HepG2 (cell line): ENCODE results near the gene CSRP3.

Experiments
- ATF7 ChIP-seq, 2 experiments: fragments of 450-650 bp in 1 of 2; sonication (generic) in 1 of 2; formaldehyde crosslinking in 1 of 2; IDR thresholded peaks; 2 replicates each; pipeline versions ENCODE4 v1.4.0 to v1.6.1; 2016 to 2020; ENCODE audit warnings: antibody characterized with exemption in 1 of 2, mild to moderate bottlenecking in 1 of 2, missing genetic modification reagents in 1 of 2
- CAMTA2 ChIP-seq: sonication (generic); formaldehyde crosslinking; IDR thresholded peaks from 2 replicates; pipeline ENCODE4 v1.4.0; 2020; ENCODE audit warnings: mild to moderate bottlenecking, missing genetic modification reagents, borderline replicate concordance
- FOXK1 ChIP-seq: sonication (generic); formaldehyde crosslinking; IDR thresholded peaks from 2 replicates; pipeline ENCODE4 v1.4.0; 2020; ENCODE audit warnings: low read depth, missing genetic modification reagents, borderline replicate concordance
- HOXD1 ChIP-seq: sonication (generic); formaldehyde crosslinking; IDR thresholded peaks from 2 replicates; pipeline ENCODE4 v1.5.0; 2020; ENCODE audit warnings: missing genetic modification reagents
- MAFK ChIP-seq, 2 experiments: IDR thresholded peaks in 1 of 2; conservative IDR thresholded peaks in 1 of 2; 2 replicates each; pipeline ENCODE4 v1.6.1; 2011; ENCODE audit warnings: improper control_type of control experiment in 2 of 2, low read length in 2 of 2
- POLR2A ChIP-seq, 2 experiments: IDR thresholded peaks; 2 replicates each; pipeline ENCODE4 v1.6.1; 2011; ENCODE audit warnings: low read depth in 2 of 2, low read length in 2 of 2, mild to moderate bottlenecking in 1 of 2, moderate library complexity in 1 of 2; ENCODE audit not compliant: insufficient read depth in 1 of 2
- TP53 ChIP-seq: sonication (generic); formaldehyde crosslinking; conservative IDR thresholded peaks from 2 replicates; pipeline ENCODE4 v1.4.0; 2020; ENCODE audit warnings: missing genetic modification reagents
- TF ChIP-seq, protein P1 (sequence below): sonication (generic); formaldehyde crosslinking; IDR thresholded peaks from 2 replicates; pipeline ENCODE4 v1.5.1; 2020; ENCODE audit warnings: missing genetic modification reagents, mild to moderate bottlenecking, borderline replicate concordance
- TF ChIP-seq, protein P2 (sequence below): sonication (generic); formaldehyde crosslinking; IDR thresholded peaks from 2 replicates; pipeline ENCODE4 v1.5.0; 2020; ENCODE audit warnings: mild to moderate bottlenecking, missing genetic modification reagents, moderate library complexity
- TF ChIP-seq, protein P3 (sequence below), 2 experiments: sonication (generic) in 1 of 2; formaldehyde crosslinking in 1 of 2; IDR thresholded peaks; 2 replicates each; pipeline versions ENCODE4 v1.5.1 to v1.6.1; 2011 to 2020; ENCODE audit warnings: borderline replicate concordance in 1 of 2, low read depth in 1 of 2, low read length in 1 of 2, mild to moderate bottlenecking in 1 of 2, missing genetic modification reagents in 1 of 2, moderate library complexity in 1 of 2
- TF ChIP-seq, protein P4 (sequence below): sonication (generic); formaldehyde crosslinking; IDR thresholded peaks from 2 replicates; pipeline ENCODE4 v1.4.0; 2020; ENCODE audit warnings: mild to moderate bottlenecking, missing genetic modification reagents
- TF ChIP-seq, protein P5 (sequence below), 2 experiments: IDR thresholded peaks; 2 replicates each; pipeline ENCODE4 v1.6.1; 2011 to 2012; ENCODE audit warnings: low read length in 2 of 2, borderline replicate concordance in 1 of 2, low read depth in 1 of 2, mild to moderate bottlenecking in 1 of 2, moderate library complexity in 1 of 2

DNA sequence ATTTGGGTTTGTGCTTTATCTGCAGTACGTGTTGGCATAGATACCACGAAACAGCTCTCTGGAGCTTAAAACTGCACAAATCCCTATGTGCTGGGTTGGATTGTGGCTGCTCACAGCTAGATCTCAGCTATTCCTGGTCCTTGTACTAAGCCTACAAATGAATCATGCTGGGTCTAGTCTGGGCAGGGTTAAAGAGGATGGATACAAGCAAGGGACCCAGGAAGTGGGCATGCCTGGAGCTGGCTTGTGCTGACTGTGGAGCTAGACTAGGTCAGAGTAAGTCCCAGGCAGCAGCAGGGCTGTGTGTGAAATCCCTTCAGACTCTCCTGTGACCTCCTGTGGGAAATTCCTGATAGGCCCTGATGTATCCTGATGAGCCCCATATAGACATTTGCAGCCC, 42.8 kb upstream of the CSRP3 start:
- TF ChIP-seq, protein P1, sequence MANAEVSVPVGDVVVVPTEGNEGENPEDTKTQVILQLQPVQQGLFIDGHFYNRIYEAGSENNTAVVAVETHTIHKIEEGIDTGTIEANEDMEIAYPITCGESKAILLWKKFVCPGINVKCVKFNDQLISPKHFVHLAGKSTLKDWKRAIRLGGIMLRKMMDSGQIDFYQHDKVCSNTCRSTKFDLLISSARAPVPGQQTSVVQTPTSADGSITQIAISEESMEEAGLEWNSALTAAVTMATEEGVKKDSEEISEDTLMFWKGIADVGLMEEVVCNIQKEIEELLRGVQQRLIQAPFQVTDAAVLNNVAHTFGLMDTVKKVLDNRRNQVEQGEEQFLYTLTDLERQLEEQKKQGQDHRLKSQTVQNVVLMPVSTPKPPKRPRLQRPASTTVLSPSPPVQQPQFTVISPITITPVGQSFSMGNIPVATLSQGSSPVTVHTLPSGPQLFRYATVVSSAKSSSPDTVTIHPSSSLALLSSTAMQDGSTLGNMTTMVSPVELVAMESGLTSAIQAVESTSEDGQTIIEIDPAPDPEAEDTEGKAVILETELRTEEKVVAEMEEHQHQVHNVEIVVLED, result no peak
- TF ChIP-seq TP53 (CRISPR knock-in tag), result no peak
- TF ChIP-seq, protein P2, sequence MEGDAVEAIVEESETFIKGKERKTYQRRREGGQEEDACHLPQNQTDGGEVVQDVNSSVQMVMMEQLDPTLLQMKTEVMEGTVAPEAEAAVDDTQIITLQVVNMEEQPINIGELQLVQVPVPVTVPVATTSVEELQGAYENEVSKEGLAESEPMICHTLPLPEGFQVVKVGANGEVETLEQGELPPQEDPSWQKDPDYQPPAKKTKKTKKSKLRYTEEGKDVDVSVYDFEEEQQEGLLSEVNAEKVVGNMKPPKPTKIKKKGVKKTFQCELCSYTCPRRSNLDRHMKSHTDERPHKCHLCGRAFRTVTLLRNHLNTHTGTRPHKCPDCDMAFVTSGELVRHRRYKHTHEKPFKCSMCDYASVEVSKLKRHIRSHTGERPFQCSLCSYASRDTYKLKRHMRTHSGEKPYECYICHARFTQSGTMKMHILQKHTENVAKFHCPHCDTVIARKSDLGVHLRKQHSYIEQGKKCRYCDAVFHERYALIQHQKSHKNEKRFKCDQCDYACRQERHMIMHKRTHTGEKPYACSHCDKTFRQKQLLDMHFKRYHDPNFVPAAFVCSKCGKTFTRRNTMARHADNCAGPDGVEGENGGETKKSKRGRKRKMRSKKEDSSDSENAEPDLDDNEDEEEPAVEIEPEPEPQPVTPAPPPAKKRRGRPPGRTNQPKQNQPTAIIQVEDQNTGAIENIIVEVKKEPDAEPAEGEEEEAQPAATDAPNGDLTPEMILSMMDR (CRISPR knock-in tag), result no peak
- no peak for TF ChIP-seq CAMTA2 (CRISPR knock-in tag)
- no peak for TF ChIP-seq POLR2A (IDR thresholded peaks at IDR 0.05; ENCODE audit: insufficient read depth in 1 of 2, low read depth in 2 of 2, low read length in 2 of 2)
- no peak for TF ChIP-seq FOXK1
- no peak for TF ChIP-seq HOXD1 (CRISPR knock-in tag)
- TF ChIP-seq, protein P3, sequence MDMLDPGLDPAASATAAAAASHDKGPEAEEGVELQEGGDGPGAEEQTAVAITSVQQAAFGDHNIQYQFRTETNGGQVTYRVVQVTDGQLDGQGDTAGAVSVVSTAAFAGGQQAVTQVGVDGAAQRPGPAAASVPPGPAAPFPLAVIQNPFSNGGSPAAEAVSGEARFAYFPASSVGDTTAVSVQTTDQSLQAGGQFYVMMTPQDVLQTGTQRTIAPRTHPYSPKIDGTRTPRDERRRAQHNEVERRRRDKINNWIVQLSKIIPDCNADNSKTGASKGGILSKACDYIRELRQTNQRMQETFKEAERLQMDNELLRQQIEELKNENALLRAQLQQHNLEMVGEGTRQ (IDR thresholded peaks at IDR 0.05; ENCODE audit: low read depth, low read length), result no peak
- TF ChIP-seq, protein P3 (CRISPR knock-in tag; IDR thresholded peaks at IDR 0.05; ENCODE audit: borderline replicate concordance), result no peak
- no peak for TF ChIP-seq ATF7 (IDR thresholded peaks at IDR 0.05)
- no peak for TF ChIP-seq ATF7 (CRISPR knock-in tag; IDR thresholded peaks at IDR 0.05)
- TF ChIP-seq, protein P4, sequence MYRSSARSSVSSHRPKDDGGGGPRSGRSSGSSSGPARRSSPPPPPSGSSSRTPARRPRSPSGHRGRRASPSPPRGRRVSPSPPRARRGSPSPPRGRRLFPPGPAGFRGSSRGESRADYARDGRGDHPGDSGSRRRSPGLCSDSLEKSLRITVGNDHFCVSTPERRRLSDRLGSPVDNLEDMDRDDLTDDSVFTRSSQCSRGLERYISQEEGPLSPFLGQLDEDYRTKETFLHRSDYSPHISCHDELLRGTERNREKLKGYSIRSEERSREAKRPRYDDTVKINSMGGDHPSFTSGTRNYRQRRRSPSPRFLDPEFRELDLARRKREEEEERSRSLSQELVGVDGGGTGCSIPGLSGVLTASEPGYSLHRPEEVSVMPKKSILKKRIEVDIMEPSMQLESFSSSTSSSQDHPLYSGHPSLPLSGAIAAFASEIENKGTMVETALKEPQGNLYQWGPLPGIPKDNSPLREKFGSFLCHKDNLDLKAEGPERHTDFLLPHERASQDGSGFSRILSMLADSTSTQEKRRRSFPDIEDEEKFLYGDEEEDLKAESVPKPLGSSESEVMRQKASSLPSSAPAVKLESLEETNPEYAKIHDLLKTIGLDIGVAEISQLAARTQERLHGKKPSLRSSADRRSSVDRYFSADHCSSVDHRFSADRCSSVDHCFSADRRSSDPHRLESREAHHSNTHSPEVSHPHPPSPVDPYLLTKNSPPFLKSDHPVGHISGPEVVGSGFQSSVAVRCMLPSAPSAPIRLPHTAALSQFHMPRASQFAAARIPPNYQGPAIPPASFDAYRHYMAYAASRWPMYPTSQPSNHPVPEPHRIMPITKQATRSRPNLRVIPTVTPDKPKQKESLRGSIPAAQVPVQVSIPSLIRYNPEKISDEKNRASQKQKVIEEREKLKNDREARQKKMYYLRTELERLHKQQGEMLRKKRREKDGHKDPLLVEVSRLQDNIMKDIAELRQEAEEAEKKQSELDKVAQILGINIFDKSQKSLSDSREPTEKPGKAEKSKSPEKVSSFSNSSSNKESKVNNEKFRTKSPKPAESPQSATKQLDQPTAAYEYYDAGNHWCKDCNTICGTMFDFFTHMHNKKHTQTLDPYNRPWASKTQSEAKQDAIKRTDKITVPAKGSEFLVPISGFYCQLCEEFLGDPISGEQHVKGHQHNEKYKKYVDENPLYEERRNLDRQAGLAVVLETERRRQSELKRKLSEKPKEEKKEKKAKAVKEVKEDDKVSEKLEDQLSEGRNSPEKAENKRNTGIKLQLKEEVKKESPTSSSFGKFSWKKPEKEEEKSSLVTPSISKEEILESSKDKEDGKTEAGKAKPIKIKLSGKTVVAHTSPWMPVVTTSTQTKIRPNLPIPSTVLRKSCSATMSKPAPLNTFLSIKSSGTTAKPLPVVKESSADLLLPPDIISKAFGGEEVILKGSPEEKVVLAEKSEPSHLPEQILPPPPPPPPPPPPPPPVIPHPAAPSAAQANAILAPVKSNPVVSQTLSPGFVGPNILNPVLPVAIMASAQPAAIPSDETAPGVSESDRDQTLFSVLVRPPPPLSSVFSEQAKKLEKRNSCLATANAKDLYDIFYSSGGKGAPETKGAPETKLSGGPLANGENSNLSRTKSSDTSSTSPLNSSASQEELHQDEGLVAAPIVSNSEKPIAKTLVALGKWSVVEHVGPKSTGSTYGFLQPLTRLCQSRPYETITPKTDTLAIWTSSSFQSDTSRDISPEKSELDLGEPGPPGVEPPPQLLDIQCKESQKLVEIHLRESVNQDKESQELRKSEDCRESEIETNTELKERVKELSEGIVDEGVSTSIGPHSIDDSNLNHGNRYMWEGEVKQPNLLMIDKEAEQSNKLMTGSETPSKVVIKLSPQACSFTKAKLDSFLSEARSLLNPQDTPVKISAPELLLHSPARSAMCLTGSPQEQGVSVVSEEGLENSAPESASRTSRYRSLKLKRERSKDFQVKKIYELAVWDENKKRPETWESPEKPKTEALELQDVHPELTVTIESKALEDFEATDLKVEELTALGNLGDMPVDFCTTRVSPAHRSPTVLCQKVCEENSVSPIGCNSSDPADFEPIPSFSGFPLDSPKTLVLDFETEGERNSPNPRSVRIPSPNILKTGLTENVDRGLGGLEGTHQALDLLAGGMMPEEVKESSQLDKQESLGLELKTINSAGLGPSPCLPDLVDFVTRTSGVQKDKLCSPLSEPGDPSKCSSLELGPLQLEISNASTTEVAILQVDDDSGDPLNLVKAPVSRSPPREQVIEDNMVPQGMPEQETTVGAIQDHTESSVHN, result no peak
- TF ChIP-seq, protein P5, sequence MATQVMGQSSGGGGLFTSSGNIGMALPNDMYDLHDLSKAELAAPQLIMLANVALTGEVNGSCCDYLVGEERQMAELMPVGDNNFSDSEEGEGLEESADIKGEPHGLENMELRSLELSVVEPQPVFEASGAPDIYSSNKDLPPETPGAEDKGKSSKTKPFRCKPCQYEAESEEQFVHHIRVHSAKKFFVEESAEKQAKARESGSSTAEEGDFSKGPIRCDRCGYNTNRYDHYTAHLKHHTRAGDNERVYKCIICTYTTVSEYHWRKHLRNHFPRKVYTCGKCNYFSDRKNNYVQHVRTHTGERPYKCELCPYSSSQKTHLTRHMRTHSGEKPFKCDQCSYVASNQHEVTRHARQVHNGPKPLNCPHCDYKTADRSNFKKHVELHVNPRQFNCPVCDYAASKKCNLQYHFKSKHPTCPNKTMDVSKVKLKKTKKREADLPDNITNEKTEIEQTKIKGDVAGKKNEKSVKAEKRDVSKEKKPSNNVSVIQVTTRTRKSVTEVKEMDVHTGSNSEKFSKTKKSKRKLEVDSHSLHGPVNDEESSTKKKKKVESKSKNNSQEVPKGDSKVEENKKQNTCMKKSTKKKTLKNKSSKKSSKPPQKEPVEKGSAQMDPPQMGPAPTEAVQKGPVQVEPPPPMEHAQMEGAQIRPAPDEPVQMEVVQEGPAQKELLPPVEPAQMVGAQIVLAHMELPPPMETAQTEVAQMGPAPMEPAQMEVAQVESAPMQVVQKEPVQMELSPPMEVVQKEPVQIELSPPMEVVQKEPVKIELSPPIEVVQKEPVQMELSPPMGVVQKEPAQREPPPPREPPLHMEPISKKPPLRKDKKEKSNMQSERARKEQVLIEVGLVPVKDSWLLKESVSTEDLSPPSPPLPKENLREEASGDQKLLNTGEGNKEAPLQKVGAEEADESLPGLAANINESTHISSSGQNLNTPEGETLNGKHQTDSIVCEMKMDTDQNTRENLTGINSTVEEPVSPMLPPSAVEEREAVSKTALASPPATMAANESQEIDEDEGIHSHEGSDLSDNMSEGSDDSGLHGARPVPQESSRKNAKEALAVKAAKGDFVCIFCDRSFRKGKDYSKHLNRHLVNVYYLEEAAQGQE (IDR thresholded peaks at IDR 0.05; ENCODE audit: borderline replicate concordance in 1 of 2, low read depth in 1 of 2, low read length in 2 of 2), result no peak
- TF ChIP-seq MAFK (conservative IDR thresholded peaks at IDR 0.05 in 1 of 2, IDR thresholded peaks at IDR 0.05 in 1 of 2; ENCODE audit: low read length in 2 of 2), result no peak
